GM19463 (cell line): ENCODE results near the gene AAK1.

Source experiments
- ATAC-seq: cut with Tn5 transposase; IDR thresholded peaks from one replicate; pipeline ENCODE4 v1.9.1; 2021; ENCODE audit warnings: mild to moderate bottlenecking, moderate library complexity; ENCODE audit not compliant: unreplicated experiment

Gene AAK1

DNA sequence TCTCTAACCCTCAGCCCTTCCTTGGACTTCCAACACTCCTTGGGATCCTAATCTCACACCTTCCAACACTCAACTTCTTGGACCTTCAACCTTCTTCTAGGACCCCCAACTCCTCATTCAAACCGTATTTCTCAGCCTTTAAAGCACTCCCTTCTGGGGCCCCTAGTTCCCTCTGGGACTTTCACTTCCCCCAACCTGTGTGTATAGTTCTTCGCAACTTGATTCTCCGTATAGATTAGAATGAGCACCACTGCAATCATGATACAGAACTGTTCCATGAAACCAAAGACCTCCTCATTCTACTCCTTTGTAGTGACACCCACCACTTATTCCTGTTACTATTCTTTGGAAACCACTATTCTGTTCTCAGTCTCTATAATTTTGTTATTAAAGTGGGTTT lies 144.3 kb downstream of the AAK1 start:
- no peak for ATAC-seq

DNA sequence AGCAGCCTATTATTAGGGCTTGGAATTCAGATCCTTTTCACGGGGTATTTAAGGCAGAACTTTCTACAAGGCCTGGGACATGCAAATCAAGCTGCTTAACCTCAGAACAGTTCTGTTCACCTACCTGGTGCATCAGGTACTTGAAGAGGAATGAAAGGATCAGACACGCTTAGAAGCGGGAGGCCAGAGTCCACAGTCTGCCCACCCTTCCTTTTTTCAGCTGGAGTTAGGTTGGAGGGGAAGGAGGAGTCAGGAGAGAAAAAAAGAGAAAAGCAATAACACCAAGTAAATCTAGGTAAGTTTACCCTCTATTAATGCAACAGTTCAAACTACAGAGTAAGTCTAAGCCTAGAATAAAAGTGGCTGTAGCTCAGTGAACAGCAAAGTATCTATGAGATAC lies 147.7 kb downstream of the AAK1 start:
- ATAC-seq = no peak

GRCh38 chr2:69495008-69495407 lies 148.5 kb downstream of the AAK1 start:
- ATAC-seq = no peak

- no peak for ATAC-seq
Observed at GRCh38 chr2:69494126-69494525, 149.4 kb downstream of the AAK1 start.

GRCh38 chr2:69493268-69493667 lies 150.3 kb downstream of the AAK1 start:
- ATAC-seq = no peak

DNA sequence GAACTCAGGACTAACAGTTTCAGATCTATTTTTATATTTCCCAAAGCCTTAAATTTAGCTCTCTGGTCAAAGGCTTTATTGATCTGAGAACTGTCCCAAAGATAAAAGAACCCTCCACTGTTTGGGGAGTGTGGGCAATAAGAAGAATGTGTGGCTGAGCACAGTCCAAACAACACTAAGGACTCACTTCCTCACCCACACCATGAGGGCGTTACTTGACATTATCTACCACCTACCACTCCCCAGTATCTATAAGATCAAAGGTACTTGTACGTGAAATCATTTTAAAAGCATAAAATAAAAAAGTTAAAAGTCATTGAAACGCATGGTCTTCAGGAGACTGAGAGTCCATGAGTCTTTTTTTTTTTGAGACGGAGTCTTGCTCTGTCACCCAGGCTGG lies 151.7 kb downstream of the AAK1 start:
- ATAC-seq = no peak

GRCh38 chr2:69490486-69490885 lies 153.1 kb downstream of the AAK1 start:
- no peak for ATAC-seq

- ATAC-seq = no peak
Observed at GRCh38 chr2:69489793-69490192, 153.7 kb downstream of the AAK1 start.

- ATAC-seq = no peak
Observed at GRCh38 chr2:69483696-69484095, 159.8 kb downstream of the AAK1 start.

GRCh38 chr2:69483024-69483423 lies 160.5 kb downstream of the AAK1 start:
- ATAC-seq = no peak

DNA sequence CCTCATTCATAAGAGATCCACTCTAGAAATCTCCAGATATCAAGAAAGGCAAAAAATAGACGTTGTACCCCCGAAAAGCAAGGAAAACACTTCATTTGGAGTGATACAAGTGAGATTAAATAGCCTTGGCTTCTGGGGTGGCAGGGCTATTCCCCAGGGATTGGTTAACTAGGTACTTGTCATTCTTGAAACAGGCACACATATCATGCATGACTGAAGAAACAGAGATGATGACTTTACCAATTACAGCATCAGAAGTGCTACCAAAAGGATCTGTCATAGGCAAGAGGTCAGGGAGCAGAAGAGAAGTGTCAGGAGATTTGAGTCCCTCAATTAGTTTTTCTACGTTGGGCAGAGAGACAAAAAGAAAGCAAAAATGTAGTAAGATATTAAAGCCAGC lies 161.1 kb downstream of the AAK1 start:
- ATAC-seq = no peak

- ATAC-seq = no peak
Observed at GRCh38 chr2:69481421-69481820, 162.1 kb downstream of the AAK1 start.

GRCh38 chr2:69477627-69478026 lies 165.9 kb downstream of the AAK1 start:
- ATAC-seq = no peak

DNA sequence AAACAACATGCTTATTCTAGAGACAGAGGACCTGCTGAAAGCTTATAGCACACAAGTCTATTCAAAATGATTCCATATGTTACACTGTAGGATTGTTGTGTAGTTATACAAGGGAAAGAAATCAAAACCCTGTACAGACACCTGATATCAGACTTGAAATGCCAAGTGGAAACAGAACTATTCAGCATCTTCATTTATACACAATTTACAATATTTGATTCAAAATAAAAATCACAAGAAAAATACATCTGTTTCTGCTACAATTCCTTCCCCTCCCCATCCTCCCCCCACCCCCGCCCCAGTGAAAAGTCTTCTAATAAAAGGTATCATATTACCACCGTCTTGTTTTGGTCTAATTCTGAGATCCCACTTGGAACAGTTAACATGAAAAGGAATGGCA lies 168.9 kb downstream of the AAK1 start:
- no peak for ATAC-seq

DNA sequence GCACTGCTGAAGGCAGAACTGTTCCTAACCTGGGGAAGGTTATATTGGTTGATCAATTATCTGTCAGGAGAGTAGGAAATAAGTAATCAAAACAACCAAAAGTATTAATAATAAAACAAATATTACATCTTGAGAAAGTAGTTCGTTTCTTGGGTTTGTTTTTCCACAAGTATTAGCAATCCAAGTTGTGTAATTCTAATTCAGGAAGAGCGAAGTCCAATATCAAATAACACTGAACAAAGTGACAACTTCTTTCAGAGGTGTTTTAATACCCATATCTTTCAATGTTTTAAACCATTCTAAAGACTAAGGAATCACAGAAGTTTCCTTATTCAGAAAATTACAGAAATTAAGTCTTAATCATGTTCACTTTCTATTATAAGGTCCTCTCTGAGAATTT lies 171.7 kb downstream of the AAK1 start:
- no peak for ATAC-seq

DNA sequence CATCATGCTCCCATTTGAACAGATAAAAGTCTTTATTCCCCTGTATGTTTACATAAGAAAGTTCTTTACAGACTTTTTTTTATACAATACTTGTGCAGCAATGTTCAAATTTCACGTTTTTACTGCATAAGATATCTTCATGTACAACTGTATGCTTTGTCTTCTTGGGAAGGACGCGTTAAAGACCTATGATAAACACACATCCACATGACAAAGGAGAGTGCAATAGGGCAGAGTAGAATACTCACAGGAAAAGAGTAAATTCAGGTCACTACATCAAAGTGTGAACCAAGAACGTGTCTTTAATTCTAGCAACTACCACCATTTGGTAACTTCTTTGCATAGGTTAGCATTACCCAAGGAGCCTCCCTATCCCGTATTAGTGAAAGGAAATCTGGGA lies 172.6 kb downstream of the AAK1 start:
- ATAC-seq = no peak

GRCh38 chr2:69469784-69470183 lies 173.8 kb downstream of the AAK1 start:
- ATAC-seq = no peak

GRCh38 chr2:69469375-69469774 lies 174.2 kb downstream of the AAK1 start:
- no peak for ATAC-seq

GRCh38 chr2:69466728-69467127 lies 176.8 kb downstream of the AAK1 start:
- ATAC-seq = no peak

DNA sequence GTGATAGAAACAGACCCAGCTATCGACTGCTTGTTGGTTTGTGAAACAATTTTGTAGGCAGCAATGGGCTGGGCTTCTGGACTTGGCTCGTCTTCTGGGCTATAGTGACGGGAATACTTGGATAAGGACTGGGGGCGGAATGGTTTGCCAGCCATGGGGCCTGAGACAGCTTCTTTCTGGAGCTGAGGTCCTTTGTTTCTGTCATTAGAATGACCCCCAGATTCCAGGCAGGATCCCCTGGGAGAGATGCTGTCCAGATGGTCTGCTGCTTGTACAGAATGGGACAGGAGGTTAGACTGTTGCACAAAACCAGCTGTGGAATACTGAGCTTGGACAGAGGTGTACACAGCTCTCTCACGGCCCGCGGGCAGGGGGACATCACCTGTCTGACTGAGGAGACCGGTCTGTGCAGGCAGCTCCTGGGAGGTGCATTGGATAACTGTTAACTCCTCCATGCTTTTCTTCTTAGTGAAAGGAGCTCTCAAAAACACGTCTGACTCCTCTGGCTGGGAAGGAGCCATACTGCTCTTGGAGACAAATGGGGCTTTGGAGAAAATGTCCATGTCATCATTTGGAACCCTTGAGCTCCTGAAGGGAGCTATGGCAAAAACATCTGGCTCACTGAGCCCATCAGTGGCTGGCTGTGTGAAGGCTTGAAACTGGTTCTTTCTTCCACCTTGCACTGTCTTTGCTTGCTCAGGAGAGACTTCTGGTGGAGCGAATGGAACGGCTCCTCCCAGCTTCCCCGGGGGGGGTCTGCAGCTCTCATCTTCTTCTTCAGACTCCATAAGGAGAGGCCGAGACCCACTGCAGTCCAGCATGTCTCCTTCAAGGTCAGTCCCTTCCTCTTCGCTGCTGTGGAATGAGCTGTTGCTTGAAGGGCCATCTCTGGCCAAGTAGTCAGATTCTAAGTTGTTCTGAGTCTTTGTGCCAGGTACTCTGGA lies 177.8 kb downstream of the AAK1 start:
- no peak for ATAC-seq

DNA sequence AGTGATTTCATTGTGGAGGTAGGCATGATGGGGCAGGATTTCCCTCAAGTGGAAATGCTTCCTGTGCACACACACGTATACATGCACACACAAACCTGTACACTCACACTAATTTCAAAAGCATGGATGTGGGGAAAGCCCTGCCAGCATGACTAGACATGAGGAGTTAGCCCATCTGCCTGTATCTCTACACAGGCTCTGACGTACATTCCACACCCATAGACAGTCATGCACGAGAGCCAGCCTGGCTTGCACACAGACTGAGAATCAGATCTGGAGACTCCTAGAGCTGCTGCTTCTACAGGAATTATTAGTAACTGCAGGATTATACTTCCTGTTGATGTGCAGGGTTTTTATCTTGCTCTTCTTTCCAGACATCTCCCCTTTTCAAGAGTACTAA lies 179.0 kb downstream of the AAK1 start:
- no peak for ATAC-seq

DNA sequence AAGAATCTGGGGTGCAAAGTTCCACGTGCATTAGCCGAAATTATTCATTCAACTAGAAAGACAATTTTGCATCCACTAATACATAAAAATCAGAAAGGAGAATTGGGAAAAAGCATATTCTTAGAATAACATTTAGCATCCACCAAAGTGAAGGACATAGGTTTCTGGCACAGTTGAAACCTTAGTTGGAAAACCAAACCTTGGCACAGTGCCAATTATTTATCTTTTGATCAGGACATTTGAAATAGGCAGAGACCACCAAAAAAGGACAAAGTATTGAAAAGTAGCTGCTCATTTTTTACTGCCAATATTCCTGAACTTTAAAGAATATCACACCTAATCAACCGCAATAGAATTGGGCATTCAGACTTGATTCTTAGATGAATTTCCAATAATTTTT lies 180.8 kb downstream of the AAK1 start:
- no peak for ATAC-seq

DNA sequence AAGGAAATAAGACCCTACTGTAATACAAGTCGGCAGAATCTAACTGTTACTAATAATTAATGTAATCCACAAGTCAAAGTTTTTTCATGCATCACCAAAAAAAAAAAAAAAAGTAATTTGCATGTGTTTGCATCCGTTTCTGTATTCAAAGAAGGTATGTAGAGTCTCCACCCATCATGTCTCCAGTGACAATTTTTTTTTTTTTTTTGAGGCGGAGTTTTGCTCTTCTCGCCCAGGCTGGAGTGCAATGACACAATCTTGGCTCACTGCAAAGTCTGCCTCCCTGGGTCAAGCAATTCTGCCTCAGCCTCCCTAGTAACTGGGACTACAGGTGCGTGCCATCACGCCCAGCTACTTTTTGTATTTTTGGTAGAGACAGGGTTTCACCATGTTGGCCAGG lies 182.1 kb downstream of the AAK1 start:
- no peak for ATAC-seq
